Measurements from ENCODE around the gene OLFML1. TPM values are rescaled to one million over a fixed set of nuclear protein-coding genes. Genes with fewer than 3 reads are reported as not detected.

The OLFML1 gene
- total RNA-seq, 1 experiment from 2014 or later: not detected

GRCh38 chr11:7537265-7537664 is 52.0 kb downstream of the OLFML1 start:
- H3K27ac Mint-ChIP-seq (ENCODE audit: low read depth, unreplicated experiment): no peak overlapping the region
- peaks cover 13% of the 10 kb centered on the region for H3K27me3 Mint-ChIP-seq (ENCODE audit: insufficient read depth, unreplicated experiment)
- no peak for DNase-seq (ENCODE audit: unreplicated experiment)
- TF ChIP-seq, protein P1, sequence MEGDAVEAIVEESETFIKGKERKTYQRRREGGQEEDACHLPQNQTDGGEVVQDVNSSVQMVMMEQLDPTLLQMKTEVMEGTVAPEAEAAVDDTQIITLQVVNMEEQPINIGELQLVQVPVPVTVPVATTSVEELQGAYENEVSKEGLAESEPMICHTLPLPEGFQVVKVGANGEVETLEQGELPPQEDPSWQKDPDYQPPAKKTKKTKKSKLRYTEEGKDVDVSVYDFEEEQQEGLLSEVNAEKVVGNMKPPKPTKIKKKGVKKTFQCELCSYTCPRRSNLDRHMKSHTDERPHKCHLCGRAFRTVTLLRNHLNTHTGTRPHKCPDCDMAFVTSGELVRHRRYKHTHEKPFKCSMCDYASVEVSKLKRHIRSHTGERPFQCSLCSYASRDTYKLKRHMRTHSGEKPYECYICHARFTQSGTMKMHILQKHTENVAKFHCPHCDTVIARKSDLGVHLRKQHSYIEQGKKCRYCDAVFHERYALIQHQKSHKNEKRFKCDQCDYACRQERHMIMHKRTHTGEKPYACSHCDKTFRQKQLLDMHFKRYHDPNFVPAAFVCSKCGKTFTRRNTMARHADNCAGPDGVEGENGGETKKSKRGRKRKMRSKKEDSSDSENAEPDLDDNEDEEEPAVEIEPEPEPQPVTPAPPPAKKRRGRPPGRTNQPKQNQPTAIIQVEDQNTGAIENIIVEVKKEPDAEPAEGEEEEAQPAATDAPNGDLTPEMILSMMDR (IDR thresholded peaks at IDR 0.05; ENCODE audit: unreplicated experiment): no peak
- H3K36me3 Mint-ChIP-seq (ENCODE audit: insufficient read depth, unreplicated experiment): no peaks in the 10 kb centered on the region
- BruUV-seq (replicated peaks): no TSS peak
- CTCF ChIA-PET: interaction anchor here (1.1 to 1.9 kb wide), 4 partner anchors 24 to 157 kb away, joined by 3 to 6 read pairs (median 4); partner anchors contain the start of gene PPFIBP2
- H3K9me3 Mint-ChIP-seq (ENCODE audit: unreplicated experiment): no peaks in the 10 kb centered on the region
- intact Hi-C loops (cut with micrococcal nuclease): no loop called here
- no peak overlapping the region for H3K4me3 Mint-ChIP-seq (ENCODE audit: unreplicated experiment)
- H3K4me1 Mint-ChIP-seq (ENCODE audit: insufficient read depth, unreplicated experiment): peaks cover 6% of the 10 kb centered on the region
- POLR2A ChIA-PET: interaction anchor here (0.6 kb wide), 1 partner anchor 19 kb away, joined by 4 read pairs; no protein-coding TSS in a partner anchor

GRCh38 chr11:7538031-7538430 is 52.7 kb downstream of the OLFML1 start:
- no peaks in the 10 kb centered on the region for H3K36me3 Mint-ChIP-seq (ENCODE audit: insufficient read depth, unreplicated experiment)
- TF ChIP-seq, protein P1 (IDR thresholded peaks at IDR 0.05; ENCODE audit: unreplicated experiment): no peak
- DNase-seq (ENCODE audit: unreplicated experiment): no peak
- ChIA-PET CTCF (interaction anchor here (0.6 to 1.9 kb wide), 6 partner anchors 15 to 157 kb away, joined by 3 to 6 read pairs (median 3); no protein-coding TSS in a partner anchor), POLR2A (no interaction called here)
- H3K4me1 Mint-ChIP-seq (ENCODE audit: insufficient read depth, unreplicated experiment): peaks cover 6% of the 10 kb centered on the region
- no peaks in the 10 kb centered on the region for H3K9me3 Mint-ChIP-seq (ENCODE audit: unreplicated experiment)
- no peak overlapping the region for H3K4me3 Mint-ChIP-seq (ENCODE audit: unreplicated experiment)
- H3K27ac Mint-ChIP-seq (ENCODE audit: low read depth, unreplicated experiment): no peak overlapping the region
- intact Hi-C loops (cut with micrococcal nuclease): no loop called here
- H3K27me3 Mint-ChIP-seq (ENCODE audit: insufficient read depth, unreplicated experiment): peaks cover 13% of the 10 kb centered on the region
- no TSS peak for BruUV-seq (replicated peaks)

GRCh38 chr11:7538466-7539454 is 53.5 kb downstream of the OLFML1 start:
- POLR2A ChIA-PET: no interaction called here
- intact Hi-C loops (cut with micrococcal nuclease): no loop called here
- H3K27ac Mint-ChIP-seq (ENCODE audit: low read depth, unreplicated experiment): no peak overlapping the region
- no peaks in the 10 kb centered on the region for H3K36me3 Mint-ChIP-seq (ENCODE audit: insufficient read depth, unreplicated experiment)
- H3K27me3 Mint-ChIP-seq (ENCODE audit: insufficient read depth, unreplicated experiment): peaks cover 13% of the 10 kb centered on the region
- CTCF ChIA-PET: interaction anchor here (0.5 to 2.2 kb wide), 9 partner anchors 15 to 780 kb away, joined by 3 to 6 read pairs (median 3); partner anchors contain the start of gene PPFIBP2
- no peak overlapping the region for H3K4me3 Mint-ChIP-seq (ENCODE audit: unreplicated experiment)
- peaks cover 6% of the 10 kb centered on the region for H3K4me1 Mint-ChIP-seq (ENCODE audit: insufficient read depth, unreplicated experiment)
- TF ChIP-seq, protein P1 (IDR thresholded peaks at IDR 0.05; ENCODE audit: unreplicated experiment): no peak
- DNase-seq (ENCODE audit: unreplicated experiment): no peak
- no peaks in the 10 kb centered on the region for H3K9me3 Mint-ChIP-seq (ENCODE audit: unreplicated experiment)
- no TSS peak for BruUV-seq (replicated peaks)

- Mint-ChIP-seq H3K4me3 (ENCODE audit: unreplicated experiment) (no peak overlapping the region), H3K27ac (ENCODE audit: low read depth, unreplicated experiment) (no peak overlapping the region), H3K4me1 (ENCODE audit: insufficient read depth, unreplicated experiment) (peaks cover 6% of the 10 kb centered on the region), H3K27me3 (ENCODE audit: insufficient read depth, unreplicated experiment) (peaks cover 11% of the 10 kb centered on the region), H3K9me3 (ENCODE audit: unreplicated experiment) (no peaks in the 10 kb centered on the region), H3K36me3 (ENCODE audit: insufficient read depth, unreplicated experiment) (no peaks in the 10 kb centered on the region)
- DNase-seq (ENCODE audit: unreplicated experiment): no peak
- POLR2A ChIA-PET: no interaction called here
- intact Hi-C loops (cut with micrococcal nuclease): no loop called here
- no TSS peak for BruUV-seq (replicated peaks)
- TF ChIP-seq, protein P1 (IDR thresholded peaks at IDR 0.05; ENCODE audit: unreplicated experiment): no peak
- CTCF ChIA-PET: interaction anchor here (0.6 to 2.2 kb wide), 3 partner anchors 17 to 157 kb away, joined by 3 to 6 read pairs (median 5); no protein-coding TSS in a partner anchor
Measured at GRCh38 chr11:7540830-7541555, 55.7 kb downstream of the OLFML1 start.
